Right lobe of liver (tissue), 6 donors: ENCODE data around the gene B4GALT1. TPM values are rescaled to one million over a fixed set of nuclear protein-coding genes. Genes with fewer than 3 reads are reported as not detected.
A peak's percentile ranks its signal among the peaks of the same experiment; 100 is the strongest.

Source experiments
- ATAC-seq, 4 donors: fragments of 200-7000 bp; cut with Tn5 transposase; one replicate each; pipeline ENCODE4 v1.9.1; 2020; ENCODE audit warnings: mild to moderate bottlenecking in 4 of 4, moderate library complexity in 4 of 4
- DNase-seq, 3 donors: peaks; one replicate each; pipeline ENCODE4 v3.0.0-alpha.2; 2020
- H3K27ac ChIP-seq, 3 donors: fragments of 200-600 bp; one replicate each; pipeline ENCODE4 v1.8.0; 2022
- H3K27me3 ChIP-seq, 2 donors: fragments of 200-600 bp; one replicate each; pipeline ENCODE4 v1.8.0; 2022
- H3K36me3 ChIP-seq, 4 donors: fragments of 200-600 bp; sonication (generic) in 1 of 4; one replicate each; pipeline versions ENCODE4 v1.5.1 to v1.8.0; 2017 to 2022; ENCODE audit warnings: control low read depth in 1 of 4
- H3K4me1 ChIP-seq, 4 donors: fragments of 200-600 bp; sonication (generic) in 1 of 4; one replicate each; pipeline versions ENCODE4 v1.5.1 to v1.8.0; 2017 to 2022; ENCODE audit warnings: control low read depth in 1 of 4
- H3K4me3 ChIP-seq, 3 donors: fragments of 200-600 bp; one replicate each; pipeline ENCODE4 v1.8.0; 2022
- H3K9me3 ChIP-seq, 4 donors: fragments of 200-600 bp; sonication (generic) in 1 of 4; one replicate each; pipeline versions ENCODE4 v1.5.1 to v1.8.0; 2017 to 2022; ENCODE audit warnings: control low read depth in 1 of 4
- POLR2A ChIP-seq: fragments of 450-650 bp; IDR thresholded peaks from one replicate; pipeline ENCODE4 v1.6.1; 2017; ENCODE audit warnings: antibody characterized with exemption, mild to moderate bottlenecking
- WGBS: methylation state at CpG from one replicate; pipeline ENCODE4 v1.1.6; 2018; ENCODE audit warnings: low coverage, low lambda C conversion rate; ENCODE audit not compliant: insufficient coverage; ENCODE audit errors: missing lambda C conversion rate; 5-methylcytosine and 5-hydroxymethylcytosine counted together
- intact Hi-C, 2 donors: fragments of 100-400 bp; cut with DNase I; formaldehyde crosslinking; loops; one replicate each; pipeline versions ENCODE4 v1.11.2 to v1.14.1; 2022
- total RNA-seq, 6 experiments: library from RNA; depleted of rRNA in 2 of 6; stranded (reverse); fragments of >200 nt in 2 of 6; fragmentation: NEBNext Ultra II Directional in 3 of 6; extraction: Animal tissue kit (Norgen Biotek cat#: 25700) in 3 of 6; gene quantifications; one replicate each; pipeline versions ENCODE4 v1.1.0 to v1.2.4, GENCODE V29; 2016 to 2023
- TF ChIP-seq, protein P1 (sequence below), 4 donors: fragments of 200-600 bp in 3 of 4; fragments of 450-650 bp in 1 of 4; IDR thresholded peaks; one replicate each; pipeline versions ENCODE4 v1.5.1 to v1.8.0; 2016 to 2022; ENCODE audit warnings: antibody characterized with exemption in 4 of 4, mild to moderate bottlenecking in 2 of 4
- donor health status: DM: no; HTN: yes; CAD: no.
- donor health status: DM: no; HTN: no; CAD: no.
- donor health status: DM: no; HTN: no; CAD: no.
- donor health status: DM: no; HTN: yes; CAD: no.
- donor health status: DM: no; HTN: yes; CAD: no.

B4GALT1 gene
- total RNA-seq, 6 experiments from 2014 or later: 48.5 to 145 (median 79.5) TPM

DNA sequence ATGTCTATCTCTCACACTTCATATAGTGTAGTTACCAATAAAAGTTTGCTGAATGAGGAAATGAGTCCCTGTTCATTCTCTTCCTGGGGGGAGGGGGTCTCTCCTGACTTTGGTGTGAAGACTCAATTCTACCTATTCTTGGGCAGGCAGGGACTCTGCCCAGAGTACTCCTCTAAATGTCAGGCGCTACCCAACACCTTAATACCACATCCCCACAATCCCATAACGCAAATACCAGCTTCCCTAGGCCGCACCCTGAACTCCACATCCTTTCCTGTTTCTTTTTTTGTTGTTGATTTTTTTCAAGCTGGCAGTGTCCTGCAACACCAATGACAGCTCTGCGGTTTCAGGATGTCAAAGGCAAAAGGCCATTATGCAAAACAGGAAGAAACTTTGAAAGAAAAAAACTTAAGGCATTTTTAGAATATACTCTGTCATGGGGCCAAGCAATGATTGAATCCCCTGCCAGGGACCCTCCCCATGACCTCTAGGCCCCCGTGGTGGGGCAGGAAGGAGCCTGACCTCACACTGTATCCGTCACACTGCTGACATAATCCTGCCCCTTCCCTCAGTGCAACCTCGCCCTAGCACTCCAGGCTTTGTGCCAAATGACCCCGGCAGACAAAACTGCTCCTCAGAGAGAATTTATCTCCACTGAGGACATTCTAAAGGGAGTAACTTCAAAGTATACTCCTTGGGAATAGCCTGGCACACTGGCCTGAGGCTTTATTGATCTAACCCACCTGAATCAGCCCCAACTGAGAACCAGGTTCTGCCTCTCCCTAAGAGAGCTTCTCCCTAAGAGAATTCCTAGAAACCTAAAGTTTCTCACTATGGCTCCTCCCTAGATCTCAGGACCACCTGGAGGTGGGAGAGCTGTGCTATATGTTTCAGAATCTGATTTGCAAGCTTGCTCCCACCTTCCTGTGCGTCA, 8.0 kb downstream of the B4GALT1 start:
- H3K27me3 ChIP-seq: no peaks in the 10 kb centered on the region
- TF ChIP-seq, protein P1, sequence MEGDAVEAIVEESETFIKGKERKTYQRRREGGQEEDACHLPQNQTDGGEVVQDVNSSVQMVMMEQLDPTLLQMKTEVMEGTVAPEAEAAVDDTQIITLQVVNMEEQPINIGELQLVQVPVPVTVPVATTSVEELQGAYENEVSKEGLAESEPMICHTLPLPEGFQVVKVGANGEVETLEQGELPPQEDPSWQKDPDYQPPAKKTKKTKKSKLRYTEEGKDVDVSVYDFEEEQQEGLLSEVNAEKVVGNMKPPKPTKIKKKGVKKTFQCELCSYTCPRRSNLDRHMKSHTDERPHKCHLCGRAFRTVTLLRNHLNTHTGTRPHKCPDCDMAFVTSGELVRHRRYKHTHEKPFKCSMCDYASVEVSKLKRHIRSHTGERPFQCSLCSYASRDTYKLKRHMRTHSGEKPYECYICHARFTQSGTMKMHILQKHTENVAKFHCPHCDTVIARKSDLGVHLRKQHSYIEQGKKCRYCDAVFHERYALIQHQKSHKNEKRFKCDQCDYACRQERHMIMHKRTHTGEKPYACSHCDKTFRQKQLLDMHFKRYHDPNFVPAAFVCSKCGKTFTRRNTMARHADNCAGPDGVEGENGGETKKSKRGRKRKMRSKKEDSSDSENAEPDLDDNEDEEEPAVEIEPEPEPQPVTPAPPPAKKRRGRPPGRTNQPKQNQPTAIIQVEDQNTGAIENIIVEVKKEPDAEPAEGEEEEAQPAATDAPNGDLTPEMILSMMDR (IDR thresholded peaks at IDR 0.05): no peak
- TF ChIP-seq POLR2A: no peak
- H3K4me3 ChIP-seq: no peak overlapping the region
- H3K36me3 ChIP-seq: no peaks in the 10 kb centered on the region
- peaks cover 2 to 90% (median 39%) of the 10 kb centered on the region in 4 donors for H3K4me1 ChIP-seq
- H3K27ac ChIP-seq: peak overlapping the region; percentile 71 to 99 (median 99)
- peak; percentile 57 to 71 (median 65) for ATAC-seq
- 4% methylated on average over 8 of the region's 9 CpGs for WGBS
- H3K9me3 ChIP-seq: no peaks in the 10 kb centered on the region
- intact Hi-C loops: no loop called here
- DNase-seq: peak; percentile 88 to 90 (median 89)

DNA sequence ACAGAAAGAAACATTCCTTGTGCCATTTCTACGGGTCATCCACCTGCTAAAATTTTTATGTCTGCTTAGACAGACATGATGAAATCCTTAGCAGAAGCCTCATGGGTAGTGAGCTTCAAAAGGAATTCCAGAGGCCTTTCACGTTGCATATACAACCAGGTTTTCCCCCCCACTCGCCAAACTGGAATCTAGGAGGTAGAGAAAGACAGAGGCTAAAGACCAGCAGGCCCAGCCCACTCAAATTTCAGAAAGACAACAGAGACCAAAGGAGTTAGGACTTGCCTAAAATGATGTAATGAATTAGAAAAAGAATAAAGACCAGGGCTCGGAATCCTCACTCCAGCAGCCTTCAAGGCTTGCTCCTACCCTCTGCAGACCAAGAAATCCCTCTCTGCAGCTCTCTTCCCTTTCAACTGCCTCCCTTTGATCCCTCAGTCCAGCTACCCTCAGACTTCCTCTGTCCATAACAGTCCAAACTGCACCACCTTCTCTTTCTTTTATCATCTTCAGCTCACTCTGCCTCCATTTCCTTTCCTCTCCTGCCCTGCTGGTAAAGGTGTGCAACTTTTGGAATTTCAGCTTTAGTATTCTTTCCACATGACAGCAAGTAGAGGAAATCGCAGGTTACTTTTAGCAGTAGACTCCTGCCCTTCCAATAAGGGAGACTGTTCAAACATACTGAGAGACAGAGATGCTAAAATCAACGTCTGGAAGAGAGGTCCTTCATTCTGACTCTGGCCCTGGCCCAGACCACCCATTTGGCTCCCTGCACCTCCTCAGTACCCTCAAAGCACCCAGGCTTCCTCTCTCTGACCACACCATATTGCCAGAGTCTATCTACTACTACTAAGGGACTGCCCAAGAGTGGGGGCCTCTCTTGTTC, 8.9 kb downstream of the B4GALT1 start:
- no peaks in the 10 kb centered on the region for H3K36me3 ChIP-seq
- H3K9me3 ChIP-seq: no peaks in the 10 kb centered on the region
- H3K4me3 ChIP-seq: no peak overlapping the region
- DNase-seq (no peak), ATAC-seq (no peak)
- no peaks in the 10 kb centered on the region for H3K27me3 ChIP-seq
- no peak for TF ChIP-seq POLR2A
- TF ChIP-seq, protein P1 (IDR thresholded peaks at IDR 0.05): no peak
- intact Hi-C loops: no loop called here
- peaks cover 2 to 88% (median 41%) of the 10 kb centered on the region in 4 donors for H3K4me1 ChIP-seq
- peak overlapping the region; percentile 71 to 99 (median 99) for H3K27ac ChIP-seq
- 36% methylated on average over 6 of the region's 6 CpGs for WGBS

DNA sequence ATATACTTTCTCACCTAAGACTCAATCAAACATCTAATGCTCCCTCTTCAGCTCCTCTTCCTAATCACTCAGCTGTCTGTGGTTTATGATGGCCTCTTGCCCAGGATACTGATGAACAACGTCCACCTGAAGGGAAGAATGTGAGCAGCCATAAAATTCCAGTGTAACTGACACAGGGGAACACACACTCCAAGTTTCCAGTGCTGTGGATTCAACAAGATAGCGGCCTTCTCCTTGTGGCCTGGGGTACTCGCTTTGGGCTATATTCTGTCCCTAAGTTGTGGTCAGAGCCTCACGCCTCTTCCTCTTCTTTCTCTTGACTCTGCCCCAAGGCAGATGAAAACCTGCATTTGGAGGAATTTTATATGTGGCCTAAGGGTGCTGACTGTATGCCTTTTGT, 11.7 kb downstream of the B4GALT1 start:
- peaks cover 2 to 88% (median 38%) of the 10 kb centered on the region in 4 donors for H3K4me1 ChIP-seq
- ATAC-seq (no peak), DNase-seq (no peak)
- no peak for TF ChIP-seq POLR2A
- TF ChIP-seq, protein P1 (IDR thresholded peaks at IDR 0.05): no peak
- no peaks in the 10 kb centered on the region for H3K9me3 ChIP-seq
- no peaks in the 10 kb centered on the region for H3K36me3 ChIP-seq
- 66% methylated on average over 4 of the region's 4 CpGs for WGBS
- H3K27me3 ChIP-seq: no peaks in the 10 kb centered on the region
- intact Hi-C loops: no loop called here
- no peak overlapping the region for H3K4me3 ChIP-seq
- H3K27ac ChIP-seq: peak overlapping the region in 1 of 3 donors; percentile 37

DNA sequence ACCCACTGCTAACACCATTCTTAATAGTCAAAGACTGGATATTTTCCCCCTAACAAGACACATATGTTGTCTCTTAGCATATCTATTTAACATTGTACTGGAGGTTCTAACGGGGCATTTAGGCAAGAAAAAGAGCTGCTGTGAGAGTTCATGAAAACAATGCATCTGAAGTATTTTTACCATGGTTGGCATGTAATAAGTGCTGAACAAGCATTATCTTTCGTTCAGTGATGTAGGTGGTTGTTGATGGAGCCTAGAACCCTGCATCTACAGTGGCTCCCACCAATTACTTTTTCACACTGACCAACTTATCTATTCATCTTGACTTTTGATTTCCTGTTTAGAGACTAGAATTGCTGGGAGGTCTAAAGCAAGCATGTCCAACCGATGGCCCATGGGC, 12.8 kb downstream of the B4GALT1 start:
- ATAC-seq (no peak), DNase-seq (no peak)
- Histone ChIP-seq H3K4me3 (no peak overlapping the region), H3K9me3 (no peaks in the 10 kb centered on the region), H3K27ac (peak overlapping the region in 1 of 3 donors; percentile 12), H3K27me3 (no peaks in the 10 kb centered on the region), H3K4me1 (peaks cover 0 to 86% (median 31%) of the 10 kb centered on the region in 4 donors), H3K36me3 (no peaks in the 10 kb centered on the region)
- 50% methylated on average over 3 of the region's 3 CpGs for WGBS
- TF ChIP-seq, protein P1 (IDR thresholded peaks at IDR 0.05): no peak
- no peak for TF ChIP-seq POLR2A
- intact Hi-C loops: no loop called here
